ENCODE data around the gene FAM187B.

GRCh38 chr19:35224681-35225571, 3.6 kb downstream of the FAM187B start:
- TF ChIP-seq CTCF (IDR thresholded peaks at IDR 0.05) = no peak
- TF ChIP-seq EP300 (IDR thresholded peaks at IDR 0.05) = no peak
- TF ChIP-seq POLR2AphosphoS5 (IDR thresholded peaks at IDR 0.05) = no peak

All from sigmoid colon (tissue), 4 donors.